GM19467 (cell line): ENCODE measurements around the gene NKAIN4.

Experiments
- ATAC-seq: cut with Tn5 transposase; IDR thresholded peaks from one replicate; pipeline ENCODE4 v1.9.1; 2021; ENCODE audit warnings: mild to moderate bottlenecking, moderate library complexity; ENCODE audit not compliant: unreplicated experiment

NKAIN4 gene

GRCh38 chr20:63198606-63199005 lies 55.7 kb downstream of the NKAIN4 start:
- no peak for ATAC-seq

GRCh38 chr20:63196768-63197470 lies 57.3 kb downstream of the NKAIN4 start:
- ATAC-seq = no peak

- no peak for ATAC-seq
Measured at GRCh38 chr20:63194797-63195173, 59.5 kb downstream of the NKAIN4 start.

- no peak for ATAC-seq
Measured at GRCh38 chr20:63194007-63194796, 60.1 kb downstream of the NKAIN4 start.

DNA sequence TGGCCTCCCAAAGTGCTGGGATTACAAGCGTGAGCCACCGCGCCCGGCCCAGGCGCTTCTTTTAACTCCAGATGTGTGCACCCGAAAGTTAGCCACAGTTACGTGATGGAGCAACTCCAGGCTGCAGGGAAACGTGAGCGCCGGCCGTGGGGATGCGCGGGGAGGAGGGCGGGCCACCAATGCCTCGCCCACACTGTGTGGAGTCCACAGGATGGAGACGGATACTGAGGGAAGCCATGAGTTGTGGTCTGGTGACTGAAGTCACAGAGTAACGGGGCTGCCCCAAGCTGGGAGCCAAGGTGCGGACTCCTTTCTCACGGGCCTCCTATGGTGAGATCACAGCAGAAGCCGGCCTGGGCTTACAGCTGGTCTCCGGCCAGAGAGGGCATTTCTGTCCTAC lies 61.5 kb downstream of the NKAIN4 start:
- ATAC-seq = no peak

DNA sequence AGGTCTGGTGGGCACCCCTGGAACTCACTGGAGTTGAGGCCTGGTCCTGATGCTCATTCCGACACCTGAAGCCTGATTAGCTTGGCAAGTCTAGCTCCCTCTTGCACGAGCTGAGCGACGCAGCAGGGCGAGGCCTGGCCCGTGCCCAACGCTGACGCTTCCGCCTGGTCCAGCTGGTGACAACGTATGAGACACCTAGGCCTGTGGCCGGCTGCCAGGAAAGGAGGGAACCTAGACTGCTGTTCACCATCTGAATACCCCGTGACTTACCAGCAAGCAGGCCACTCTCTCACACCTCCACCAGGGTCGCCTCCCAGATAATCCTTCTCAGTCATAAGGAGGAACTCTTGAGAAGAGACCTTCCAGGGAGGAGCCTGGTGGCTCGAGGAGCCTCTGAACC lies 62.9 kb downstream of the NKAIN4 start:
- ATAC-seq = no peak

DNA sequence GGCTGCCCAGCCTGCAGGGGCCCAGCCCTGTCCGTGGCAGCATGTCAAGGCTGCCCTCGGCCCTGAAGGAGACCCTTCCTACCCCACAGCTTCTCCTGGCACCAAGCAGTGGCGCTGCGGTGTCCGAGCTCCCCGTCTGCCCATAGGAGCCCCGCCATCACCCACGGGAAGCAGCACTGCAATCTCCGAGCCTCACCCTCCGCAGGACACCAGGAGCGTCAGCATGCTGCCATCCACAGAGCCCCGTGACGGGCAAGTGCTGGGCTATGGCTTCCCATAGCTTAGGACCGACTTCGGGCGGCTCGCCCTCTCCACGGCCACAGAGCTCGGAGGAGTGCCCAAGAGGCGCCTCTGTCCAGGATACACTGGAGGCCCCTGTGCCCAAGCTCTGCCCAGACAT lies 63.4 kb downstream of the NKAIN4 start:
- ATAC-seq = no peak
